DOHH2 (cell line): ENCODE measurements around the gene COL13A1.

Source experiments
- EZH2phosphoT487 ChIP-seq: fragments of 200-600 bp; sonication (generic); IDR thresholded peaks from 2 replicates; pipeline ENCODE4 v1.6.1; 2017; ENCODE audit warnings: borderline replicate concordance, mild to moderate bottlenecking, antibody characterized with exemption, low read length, moderate library complexity, mixed read lengths
- TF ChIP-seq, protein P1 (sequence below): fragments of 200-600 bp; sonication (generic); IDR thresholded peaks from one replicate; pipeline ENCODE4 v1.5.1; 2014; ENCODE audit warnings: antibody characterized with exemption, mild to moderate bottlenecking, low read depth, low read length; ENCODE audit not compliant: poor library complexity, severe bottlenecking

DNA sequence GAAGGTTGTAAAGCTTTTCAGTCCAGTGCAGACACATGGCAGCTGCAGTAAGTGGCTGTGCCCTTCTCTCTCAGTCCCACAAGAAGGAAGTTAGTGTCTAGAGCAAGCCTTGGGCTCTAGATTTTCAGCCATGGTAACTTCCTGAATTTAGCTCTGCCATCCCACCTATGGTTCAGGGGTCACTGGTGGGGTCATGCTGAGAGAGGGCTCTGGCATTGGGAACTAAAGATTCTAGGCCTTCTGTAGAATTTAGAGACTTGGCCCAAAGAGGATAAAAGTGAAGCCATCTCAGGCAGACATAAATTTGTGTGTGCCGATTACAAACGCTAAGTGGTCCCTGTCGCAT is 113.5 kb downstream of the COL13A1 start:
- TF ChIP-seq, protein P1, sequence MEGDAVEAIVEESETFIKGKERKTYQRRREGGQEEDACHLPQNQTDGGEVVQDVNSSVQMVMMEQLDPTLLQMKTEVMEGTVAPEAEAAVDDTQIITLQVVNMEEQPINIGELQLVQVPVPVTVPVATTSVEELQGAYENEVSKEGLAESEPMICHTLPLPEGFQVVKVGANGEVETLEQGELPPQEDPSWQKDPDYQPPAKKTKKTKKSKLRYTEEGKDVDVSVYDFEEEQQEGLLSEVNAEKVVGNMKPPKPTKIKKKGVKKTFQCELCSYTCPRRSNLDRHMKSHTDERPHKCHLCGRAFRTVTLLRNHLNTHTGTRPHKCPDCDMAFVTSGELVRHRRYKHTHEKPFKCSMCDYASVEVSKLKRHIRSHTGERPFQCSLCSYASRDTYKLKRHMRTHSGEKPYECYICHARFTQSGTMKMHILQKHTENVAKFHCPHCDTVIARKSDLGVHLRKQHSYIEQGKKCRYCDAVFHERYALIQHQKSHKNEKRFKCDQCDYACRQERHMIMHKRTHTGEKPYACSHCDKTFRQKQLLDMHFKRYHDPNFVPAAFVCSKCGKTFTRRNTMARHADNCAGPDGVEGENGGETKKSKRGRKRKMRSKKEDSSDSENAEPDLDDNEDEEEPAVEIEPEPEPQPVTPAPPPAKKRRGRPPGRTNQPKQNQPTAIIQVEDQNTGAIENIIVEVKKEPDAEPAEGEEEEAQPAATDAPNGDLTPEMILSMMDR = no peak
- TF ChIP-seq EZH2phosphoT487 = no peak
